ENCODE measurements around the gene CNOT9.

The CNOT9 gene

DNA sequence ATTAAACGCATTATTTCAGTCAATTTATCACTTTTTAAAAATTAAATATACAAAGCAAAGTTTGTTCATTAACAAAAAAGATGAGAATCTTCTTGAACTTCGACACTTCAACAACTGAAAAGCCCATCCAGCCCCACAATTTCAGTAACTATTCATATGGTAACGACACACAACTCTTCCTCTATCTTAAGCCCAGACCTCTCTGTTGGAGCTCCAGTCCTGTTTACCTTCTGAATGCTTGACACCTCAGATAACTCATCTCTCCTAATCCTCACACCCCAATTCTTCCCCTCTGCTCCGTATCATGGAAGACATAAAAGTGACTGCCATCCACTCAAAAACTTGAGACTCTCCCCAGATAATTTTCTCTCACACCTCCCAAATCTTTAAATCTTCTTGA lies 13.1 kb upstream of the CNOT9 start:
- Histone ChIP-seq H3K4me1 (ENCODE audit: control insufficient read depth, low read depth, low read length) (peaks cover 17% of the 10 kb centered on the region), H3K4me3 (ENCODE audit: low read length) (peak overlapping the region; percentile 48), H3K9ac (ENCODE audit: low read length) (no peak overlapping the region), H3K36me3 (ENCODE audit: control insufficient read depth, low read depth, low read length) (peaks cover 71% of the 10 kb centered on the region), H3K9me3 (ENCODE audit: control insufficient read depth, low read depth, low read length) (no peaks in the 10 kb centered on the region), H3K27me3 (ENCODE audit: control insufficient read depth, insufficient read depth, low read length) (no peaks in the 10 kb centered on the region), H3K27ac (ENCODE audit: low read length) (no peak overlapping the region)

DNA sequence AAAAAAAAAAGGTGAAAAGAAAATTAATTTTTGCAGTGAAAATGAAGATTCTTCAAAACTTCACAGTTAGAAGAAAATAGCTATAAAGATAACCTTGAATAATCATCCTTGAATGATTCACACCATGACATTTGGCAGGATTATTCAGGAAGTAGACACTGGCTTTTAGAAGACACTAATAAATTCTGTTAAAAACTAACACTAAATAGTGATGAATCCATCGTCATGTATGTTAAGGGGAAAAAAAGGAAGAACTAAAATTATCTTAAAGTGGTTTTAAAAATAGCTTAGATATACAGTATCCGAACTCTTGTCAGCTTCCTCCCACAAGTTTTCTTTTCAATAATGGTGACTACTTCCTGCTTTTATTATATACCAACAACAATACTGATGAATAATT lies 10.7 kb upstream of the CNOT9 start:
- H3K36me3 ChIP-seq (ENCODE audit: control insufficient read depth, low read depth, low read length): peaks cover 68% of the 10 kb centered on the region
- no peak overlapping the region for H3K27ac ChIP-seq (ENCODE audit: low read length)
- H3K4me3 ChIP-seq (ENCODE audit: low read length): no peak overlapping the region
- H3K27me3 ChIP-seq (ENCODE audit: control insufficient read depth, insufficient read depth, low read length): no peaks in the 10 kb centered on the region
- H3K9me3 ChIP-seq (ENCODE audit: control insufficient read depth, low read depth, low read length): no peaks in the 10 kb centered on the region
- peaks cover 17% of the 10 kb centered on the region for H3K4me1 ChIP-seq (ENCODE audit: control insufficient read depth, low read depth, low read length)
- no peak overlapping the region for H3K9ac ChIP-seq (ENCODE audit: low read length)

DNA sequence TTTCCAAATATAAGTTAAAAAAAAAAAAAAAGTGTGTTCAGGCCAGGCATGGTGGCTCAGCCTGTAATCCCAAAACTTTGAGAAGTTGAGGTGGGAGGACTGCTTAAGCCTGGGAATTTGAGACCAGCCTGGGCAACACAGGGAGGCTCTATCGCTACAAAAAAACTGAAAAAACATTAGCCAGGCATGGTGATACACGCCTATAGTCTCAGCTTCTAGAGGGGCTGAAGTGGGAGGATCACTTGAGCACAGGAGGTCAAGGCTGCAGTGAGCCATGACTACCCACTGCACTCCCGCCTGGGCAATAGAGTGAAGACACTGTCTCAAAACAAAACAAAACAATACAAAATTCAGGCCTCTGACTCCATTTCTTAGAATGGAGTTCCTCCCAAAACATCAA lies 9.7 kb upstream of the CNOT9 start:
- no peak overlapping the region for H3K9ac ChIP-seq (ENCODE audit: low read length)
- H3K27me3 ChIP-seq (ENCODE audit: control insufficient read depth, insufficient read depth, low read length): no peaks in the 10 kb centered on the region
- peaks cover 58% of the 10 kb centered on the region for H3K36me3 ChIP-seq (ENCODE audit: control insufficient read depth, low read depth, low read length)
- H3K9me3 ChIP-seq (ENCODE audit: control insufficient read depth, low read depth, low read length): no peaks in the 10 kb centered on the region
- H3K4me1 ChIP-seq (ENCODE audit: control insufficient read depth, low read depth, low read length): peaks cover 17% of the 10 kb centered on the region
- H3K27ac ChIP-seq (ENCODE audit: low read length): no peak overlapping the region
- no peak overlapping the region for H3K4me3 ChIP-seq (ENCODE audit: low read length)

DNA sequence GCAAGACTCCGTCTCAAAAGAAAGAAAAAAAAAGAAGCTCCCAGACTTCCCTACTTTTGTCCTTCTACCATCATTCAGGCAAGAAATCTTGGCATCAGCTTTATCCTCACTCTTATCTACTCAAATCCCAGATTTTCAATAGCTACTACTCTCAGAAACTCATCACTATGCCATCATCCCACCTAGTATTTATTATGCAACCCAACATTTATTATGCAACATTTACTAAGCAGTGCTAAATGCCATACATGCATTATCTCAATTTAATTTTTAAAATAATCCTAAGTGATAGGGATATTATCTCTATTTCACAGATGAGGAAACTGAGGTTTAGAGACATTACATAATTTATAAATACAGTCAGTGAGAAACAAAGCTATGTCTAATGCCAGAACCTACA lies 4.6 kb upstream of the CNOT9 start:
- H3K36me3 ChIP-seq (ENCODE audit: control insufficient read depth, low read depth, low read length): peaks cover 39% of the 10 kb centered on the region
- no peaks in the 10 kb centered on the region for H3K27me3 ChIP-seq (ENCODE audit: control insufficient read depth, insufficient read depth, low read length)
- no peak overlapping the region for H3K27ac ChIP-seq (ENCODE audit: low read length)
- H3K4me1 ChIP-seq (ENCODE audit: control insufficient read depth, low read depth, low read length): peaks cover 9% of the 10 kb centered on the region
- H3K4me3 ChIP-seq (ENCODE audit: low read length): no peak overlapping the region
- no peaks in the 10 kb centered on the region for H3K9me3 ChIP-seq (ENCODE audit: control insufficient read depth, low read depth, low read length)
- no peak overlapping the region for H3K9ac ChIP-seq (ENCODE audit: low read length)

DNA sequence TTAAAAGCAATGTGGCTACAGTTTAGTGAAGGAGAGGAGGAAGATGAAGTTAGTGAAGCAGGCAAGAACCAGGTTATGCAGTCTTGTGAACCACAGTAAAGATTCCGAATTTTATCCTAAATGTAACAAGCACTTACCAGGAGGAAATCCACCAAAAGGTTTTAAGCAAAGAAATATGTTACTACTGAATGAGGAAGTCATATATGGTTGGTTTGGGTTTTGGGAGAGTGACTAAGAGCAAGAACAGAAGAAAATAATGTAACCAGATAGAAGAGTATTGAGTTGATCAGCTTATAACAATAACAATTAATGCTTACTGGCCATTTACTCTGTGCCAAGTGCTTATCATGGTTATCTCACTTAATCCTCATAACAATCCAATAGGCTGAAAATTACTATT lies 2.3 kb upstream of the CNOT9 start:
- Histone ChIP-seq H3K9me3 (ENCODE audit: control insufficient read depth, low read depth, low read length) (no peaks in the 10 kb centered on the region), H3K27me3 (ENCODE audit: control insufficient read depth, insufficient read depth, low read length) (no peaks in the 10 kb centered on the region), H3K9ac (ENCODE audit: low read length) (no peak overlapping the region), H3K4me1 (ENCODE audit: control insufficient read depth, low read depth, low read length) (peaks cover 23% of the 10 kb centered on the region), H3K27ac (ENCODE audit: low read length) (no peak overlapping the region), H3K4me3 (ENCODE audit: low read length) (no peak overlapping the region), H3K36me3 (ENCODE audit: control insufficient read depth, low read depth, low read length) (peaks cover 24% of the 10 kb centered on the region)

DNA sequence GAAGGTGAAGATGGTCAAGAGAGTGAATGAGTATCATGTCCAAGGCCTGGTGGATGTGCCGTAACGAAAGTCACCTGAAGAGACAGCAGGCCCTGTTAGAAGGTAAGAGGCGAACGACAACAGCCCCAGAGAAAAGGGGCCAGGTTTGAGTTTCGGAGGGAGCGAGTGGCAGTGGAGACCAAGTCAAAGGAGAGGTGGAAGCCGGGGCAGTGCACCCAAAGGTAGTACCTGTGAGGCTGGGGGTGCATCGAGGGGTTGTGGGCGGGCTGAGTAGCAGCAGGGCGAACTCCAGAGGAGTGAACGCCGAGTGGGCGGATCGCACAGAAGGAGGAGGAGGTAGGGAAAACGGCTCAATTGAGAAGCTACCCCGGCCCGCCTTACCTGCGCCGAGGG lies 846 bp upstream of the CNOT9 start:
- Histone ChIP-seq H3K9me3 (ENCODE audit: control insufficient read depth, low read depth, low read length) (no peaks in the 10 kb centered on the region), H3K27me3 (ENCODE audit: control insufficient read depth, insufficient read depth, low read length) (no peaks in the 10 kb centered on the region), H3K27ac (ENCODE audit: low read length) (no peak overlapping the region), H3K4me3 (ENCODE audit: low read length) (peak overlapping the region; percentile 85), H3K36me3 (ENCODE audit: control insufficient read depth, low read depth, low read length) (peaks cover 19% of the 10 kb centered on the region), H3K4me1 (ENCODE audit: control insufficient read depth, low read depth, low read length) (peaks cover 23% of the 10 kb centered on the region), H3K9ac (ENCODE audit: low read length) (peak overlapping the region; percentile 98)

DNA sequence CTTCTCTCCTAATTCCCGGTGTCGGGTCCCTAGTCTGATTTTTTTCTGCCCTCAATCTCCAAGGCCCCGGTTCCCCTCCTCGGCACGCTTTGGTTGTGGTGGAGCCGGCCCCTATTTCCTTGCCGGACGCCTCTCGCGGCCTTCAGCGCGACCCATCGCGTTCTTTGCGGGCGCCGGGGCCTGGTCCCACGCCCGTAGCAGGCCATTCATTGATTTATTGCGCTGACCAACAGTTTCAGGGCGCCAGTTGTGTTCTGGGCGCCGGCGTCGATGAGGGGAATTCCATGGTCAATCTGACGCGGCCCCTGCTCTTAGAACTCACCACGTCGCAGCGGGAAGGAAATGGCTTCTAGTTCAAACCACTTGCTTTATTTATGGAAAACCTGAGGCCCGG lies 396 bp downstream of the CNOT9 start:
- Histone ChIP-seq H3K4me3 (ENCODE audit: low read length) (peak overlapping the region; percentile 85), H3K27ac (ENCODE audit: low read length) (peak overlapping the region; percentile 99), H3K9ac (ENCODE audit: low read length) (peak overlapping the region; percentile 98), H3K4me1 (ENCODE audit: control insufficient read depth, low read depth, low read length) (peaks cover 23% of the 10 kb centered on the region), H3K36me3 (ENCODE audit: control insufficient read depth, low read depth, low read length) (peaks cover 21% of the 10 kb centered on the region), H3K9me3 (ENCODE audit: control insufficient read depth, low read depth, low read length) (no peaks in the 10 kb centered on the region), H3K27me3 (ENCODE audit: control insufficient read depth, insufficient read depth, low read length) (no peaks in the 10 kb centered on the region)

DNA sequence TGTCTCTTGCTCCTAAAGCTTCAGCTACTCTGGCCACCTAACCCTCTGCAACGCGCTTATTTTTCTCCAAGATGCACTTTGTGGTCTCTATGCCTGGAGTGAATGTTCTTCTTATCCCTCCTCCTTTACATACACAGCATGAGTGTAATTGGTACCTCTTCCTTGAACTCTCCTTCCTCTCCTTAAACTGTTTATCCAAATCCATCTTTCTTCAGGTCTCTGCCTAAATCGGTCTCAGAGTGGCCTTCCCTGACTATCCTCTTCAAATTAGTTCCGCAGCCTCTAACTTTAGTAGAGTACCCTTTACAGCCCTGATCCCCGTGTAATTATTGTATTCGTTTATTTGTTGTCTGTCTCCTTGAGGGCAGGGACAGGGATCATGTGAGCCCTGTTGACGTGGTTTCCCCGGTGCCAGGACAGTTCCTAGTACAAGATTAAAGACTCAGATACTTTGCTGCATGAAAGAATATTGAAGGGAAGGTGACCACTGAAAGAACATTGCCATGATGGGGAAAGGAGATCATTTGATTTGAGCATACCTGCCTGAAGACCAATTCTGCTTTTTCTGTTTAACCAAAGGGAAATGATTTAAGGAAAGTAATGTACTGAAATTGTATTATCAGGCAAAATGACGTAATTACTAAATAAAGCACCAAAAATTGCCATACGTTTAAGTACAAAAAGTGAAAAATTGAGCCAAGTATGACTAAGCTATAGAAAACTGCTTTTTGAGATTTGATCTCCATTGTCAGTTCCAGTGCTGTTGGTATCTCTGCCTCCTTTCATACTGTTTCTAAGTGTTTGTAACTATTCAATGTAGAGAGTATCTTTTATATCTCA lies 1.2 kb downstream of the CNOT9 start:
- peak overlapping the region; percentile 98 for H3K9ac ChIP-seq (ENCODE audit: low read length)
- no peaks in the 10 kb centered on the region for H3K9me3 ChIP-seq (ENCODE audit: control insufficient read depth, low read depth, low read length)
- no peaks in the 10 kb centered on the region for H3K27me3 ChIP-seq (ENCODE audit: control insufficient read depth, insufficient read depth, low read length)
- peak overlapping the region; percentile 85 for H3K4me3 ChIP-seq (ENCODE audit: low read length)
- peak overlapping the region; percentile 99 for H3K27ac ChIP-seq (ENCODE audit: low read length)
- H3K36me3 ChIP-seq (ENCODE audit: control insufficient read depth, low read depth, low read length): peaks cover 27% of the 10 kb centered on the region
- peaks cover 23% of the 10 kb centered on the region for H3K4me1 ChIP-seq (ENCODE audit: control insufficient read depth, low read depth, low read length)

DNA sequence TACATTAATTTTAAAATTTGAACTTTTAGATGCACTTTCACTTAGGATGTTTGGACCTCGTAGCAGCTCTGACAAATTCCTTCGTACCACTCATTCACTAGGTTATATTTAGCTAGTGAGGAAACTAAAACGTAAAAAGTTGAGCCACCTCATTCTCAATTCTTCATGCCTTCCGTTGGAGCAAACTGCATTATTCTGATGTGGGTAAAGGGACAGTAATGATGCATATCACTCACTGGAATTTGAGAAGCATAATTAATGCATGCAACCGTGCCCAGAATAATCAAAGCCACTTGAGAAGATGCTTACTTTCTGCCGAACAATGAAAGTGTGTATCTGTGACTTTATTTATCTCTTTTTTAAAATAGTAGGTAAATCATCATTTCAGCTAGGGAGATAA lies 2.2 kb downstream of the CNOT9 start:
- peaks cover 25% of the 10 kb centered on the region for H3K36me3 ChIP-seq (ENCODE audit: control insufficient read depth, low read depth, low read length)
- peak overlapping the region; percentile 85 for H3K4me3 ChIP-seq (ENCODE audit: low read length)
- no peaks in the 10 kb centered on the region for H3K27me3 ChIP-seq (ENCODE audit: control insufficient read depth, insufficient read depth, low read length)
- no peak overlapping the region for H3K9ac ChIP-seq (ENCODE audit: low read length)
- peaks cover 23% of the 10 kb centered on the region for H3K4me1 ChIP-seq (ENCODE audit: control insufficient read depth, low read depth, low read length)
- no peaks in the 10 kb centered on the region for H3K9me3 ChIP-seq (ENCODE audit: control insufficient read depth, low read depth, low read length)
- H3K27ac ChIP-seq (ENCODE audit: low read length): no peak overlapping the region

DNA sequence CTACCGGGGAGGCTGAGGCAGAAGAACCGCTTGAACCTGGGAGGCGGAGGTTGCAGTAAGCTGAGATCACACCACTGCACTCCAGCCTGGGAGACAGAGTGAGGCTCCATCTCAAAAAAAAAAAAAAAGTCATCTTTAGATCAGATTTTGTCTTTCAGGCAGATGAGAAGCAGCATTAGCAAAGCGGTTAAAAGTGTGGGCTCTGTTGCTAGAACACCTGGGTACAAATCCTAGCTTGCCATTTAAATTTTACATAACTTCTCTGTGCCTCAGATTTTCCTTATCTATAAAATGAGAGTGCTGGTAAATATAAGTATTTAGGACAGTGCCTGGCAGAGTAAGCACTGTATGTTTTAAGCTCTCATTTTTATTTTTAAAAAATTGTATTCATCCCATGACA lies 8.2 kb downstream of the CNOT9 start:
- no peak overlapping the region for H3K4me3 ChIP-seq (ENCODE audit: low read length)
- H3K9me3 ChIP-seq (ENCODE audit: control insufficient read depth, low read depth, low read length): no peaks in the 10 kb centered on the region
- H3K4me1 ChIP-seq (ENCODE audit: control insufficient read depth, low read depth, low read length): peaks cover 13% of the 10 kb centered on the region
- no peak overlapping the region for H3K27ac ChIP-seq (ENCODE audit: low read length)
- no peaks in the 10 kb centered on the region for H3K27me3 ChIP-seq (ENCODE audit: control insufficient read depth, insufficient read depth, low read length)
- H3K9ac ChIP-seq (ENCODE audit: low read length): no peak overlapping the region
- H3K36me3 ChIP-seq (ENCODE audit: control insufficient read depth, low read depth, low read length): peaks cover 36% of the 10 kb centered on the region

DNA sequence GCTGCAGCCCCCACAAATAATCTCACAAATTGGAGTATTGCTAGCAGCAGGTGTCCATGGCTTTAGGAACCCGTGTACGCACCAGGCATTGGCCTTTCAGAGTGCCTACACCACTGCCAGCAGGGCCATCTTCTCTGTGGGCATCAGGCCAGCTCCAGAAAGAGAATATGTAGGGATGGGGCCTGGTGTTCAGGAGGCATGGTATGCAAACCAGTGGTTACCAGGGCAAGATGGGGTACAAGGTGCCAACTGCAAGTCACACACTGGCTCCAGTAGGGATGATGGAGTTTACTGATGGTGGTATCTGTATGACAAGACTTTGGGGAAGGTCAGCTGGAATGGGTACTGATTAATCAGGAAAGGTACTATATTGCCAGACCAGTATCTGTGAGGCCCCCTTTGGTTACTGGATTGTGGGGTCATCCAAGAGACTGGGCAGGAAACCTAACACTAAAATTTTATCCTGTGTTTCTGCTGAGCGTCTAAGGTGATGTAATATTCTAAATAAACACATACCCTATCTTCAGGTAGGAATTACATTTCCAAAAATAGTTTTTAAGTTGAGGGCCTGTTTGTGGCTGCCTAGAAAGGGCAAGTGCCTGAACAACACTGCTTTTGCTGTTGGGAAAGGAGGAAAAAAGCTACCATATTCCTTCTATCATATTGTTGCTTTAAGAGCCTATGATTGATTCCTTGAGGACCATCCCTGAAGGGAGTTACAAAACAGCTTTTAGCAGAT lies 9.0 kb downstream of the CNOT9 start:
- H3K9me3 ChIP-seq (ENCODE audit: control insufficient read depth, low read depth, low read length): no peaks in the 10 kb centered on the region
- H3K27ac ChIP-seq (ENCODE audit: low read length): no peak overlapping the region
- H3K27me3 ChIP-seq (ENCODE audit: control insufficient read depth, insufficient read depth, low read length): no peaks in the 10 kb centered on the region
- peaks cover 36% of the 10 kb centered on the region for H3K36me3 ChIP-seq (ENCODE audit: control insufficient read depth, low read depth, low read length)
- peaks cover 13% of the 10 kb centered on the region for H3K4me1 ChIP-seq (ENCODE audit: control insufficient read depth, low read depth, low read length)
- no peak overlapping the region for H3K4me3 ChIP-seq (ENCODE audit: low read length)
- no peak overlapping the region for H3K9ac ChIP-seq (ENCODE audit: low read length)
